ENCODE data around the gene TMEM225B.

The TMEM225B gene

DNA sequence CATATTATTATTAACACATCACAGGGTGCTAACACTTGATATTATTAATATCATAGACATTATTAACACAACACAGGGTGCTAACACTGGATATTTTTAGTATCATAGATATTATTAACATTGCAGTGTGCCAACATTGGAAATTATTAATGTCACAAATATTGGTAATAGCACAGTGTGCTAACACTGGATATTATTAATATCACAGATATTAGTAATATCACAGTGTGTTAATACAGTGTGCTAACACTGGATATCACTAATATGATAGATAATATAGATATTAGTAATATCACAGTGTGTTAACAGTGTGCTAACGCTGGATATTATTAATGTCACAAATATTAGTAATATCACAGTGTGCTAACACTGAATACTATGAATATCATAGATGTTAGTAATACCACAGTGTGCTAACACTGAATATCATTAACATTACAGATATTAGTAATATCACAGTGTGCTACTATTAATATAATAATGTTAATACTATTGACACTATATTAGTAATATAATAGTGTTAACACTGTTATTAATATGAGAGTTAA lies 1.6 kb upstream of the TMEM225B start:
- Mint-ChIP-seq H3K9me3 (no peaks in the 10 kb centered on the region), H3K36me3 (ENCODE audit: insufficient read depth) (no peaks in the 10 kb centered on the region), H3K27ac (no peak overlapping the region), H3K27me3 (no peaks in the 10 kb centered on the region), H3K4me1 (ENCODE audit: low read depth in 2 of 2) (no peaks in the 10 kb centered on the region), H3K4me3 (no peak overlapping the region)
- DNase-seq: no peak
- no peak for ATAC-seq (replicated peaks)

DNA sequence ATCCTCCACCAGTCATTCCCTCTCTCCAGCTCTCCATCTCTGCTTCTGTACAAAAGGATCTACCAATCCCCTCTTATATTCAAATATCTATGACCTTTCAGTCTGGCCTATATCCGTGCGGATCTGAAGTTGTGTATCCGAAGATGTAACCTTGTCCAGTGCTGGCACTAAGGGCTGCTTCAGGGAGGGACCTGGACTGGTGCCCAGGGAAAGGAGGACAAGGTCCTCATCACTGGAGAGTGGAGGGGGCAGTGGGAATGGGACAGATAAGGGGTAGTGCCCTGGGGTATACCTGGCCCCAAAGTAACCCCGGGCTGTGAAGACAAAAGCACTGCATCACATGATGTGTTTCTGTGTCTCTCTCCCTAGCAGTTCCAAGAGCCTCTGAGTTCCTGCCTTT lies 1.8 kb downstream of the TMEM225B start:
- Mint-ChIP-seq H3K4me3 (no peak overlapping the region), H3K4me1 (ENCODE audit: low read depth in 2 of 2) (no peaks in the 10 kb centered on the region), H3K27ac (no peak overlapping the region), H3K36me3 (ENCODE audit: insufficient read depth) (no peaks in the 10 kb centered on the region), H3K9me3 (no peaks in the 10 kb centered on the region), H3K27me3 (no peaks in the 10 kb centered on the region)
- ATAC-seq (replicated peaks) (no peak), DNase-seq (no peak)

DNA sequence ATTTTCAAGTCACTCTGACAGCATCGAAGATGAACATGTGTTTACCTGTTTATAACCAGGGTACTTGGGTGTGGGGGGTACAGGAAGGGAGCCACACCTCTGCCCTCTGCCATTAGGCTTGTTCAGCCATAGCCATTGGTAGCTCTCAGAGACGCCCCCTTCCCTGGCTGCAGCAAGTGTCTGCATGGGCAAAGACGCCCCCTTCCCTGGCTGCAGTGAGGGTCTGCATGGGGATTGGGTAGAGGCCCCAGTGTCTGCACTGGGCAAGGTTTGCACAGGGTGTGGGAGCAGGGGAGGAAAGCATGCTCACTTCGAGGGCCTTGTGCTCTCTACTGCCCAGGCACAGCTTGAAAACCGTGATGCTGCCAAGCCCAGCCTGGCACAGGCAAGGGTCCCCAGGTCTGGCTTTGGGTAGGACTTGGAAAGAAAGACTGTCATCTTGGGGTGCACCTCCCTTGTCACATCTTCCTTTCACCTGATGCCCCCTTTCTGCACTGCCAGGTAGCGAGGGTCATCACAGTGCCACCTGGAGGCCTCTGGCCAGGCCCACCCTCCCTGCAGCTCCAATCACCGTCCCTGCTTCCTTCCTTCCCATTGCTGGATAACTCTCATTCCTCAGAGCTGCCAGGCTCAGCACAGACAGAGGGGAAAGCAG lies 3.7 kb downstream of the TMEM225B start:
- no peaks in the 10 kb centered on the region for H3K27me3 Mint-ChIP-seq
- H3K9me3 Mint-ChIP-seq: no peaks in the 10 kb centered on the region
- H3K36me3 Mint-ChIP-seq (ENCODE audit: insufficient read depth): no peaks in the 10 kb centered on the region
- H3K27ac Mint-ChIP-seq: peak overlapping the region in 1 of 2 donors; percentile 41
- H3K4me3 Mint-ChIP-seq: no peak overlapping the region
- no peak for DNase-seq
- no peak for ATAC-seq (replicated peaks)
- H3K4me1 Mint-ChIP-seq (ENCODE audit: low read depth in 2 of 2): no peaks in the 10 kb centered on the region

DNA sequence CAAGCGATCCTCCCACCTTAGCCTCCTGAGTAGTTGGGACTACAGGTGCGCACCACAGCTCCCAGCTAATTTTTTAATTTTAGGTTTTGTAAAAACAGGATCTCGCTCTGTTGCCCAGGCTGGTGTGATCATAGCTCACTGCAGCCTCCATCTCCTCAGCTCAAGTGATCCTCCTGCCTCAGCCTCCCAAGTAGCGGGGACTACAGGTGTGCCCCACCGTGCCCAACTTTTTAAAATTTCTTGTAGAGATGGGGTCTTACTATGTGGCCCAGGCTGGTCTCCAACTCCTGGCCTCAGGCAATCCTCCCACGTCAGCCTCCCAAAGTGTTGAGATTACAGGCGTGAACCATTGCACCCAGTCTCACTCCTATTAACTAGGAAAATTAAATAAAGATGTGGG lies 7.5 kb downstream of the TMEM225B start:
- no peaks in the 10 kb centered on the region for H3K36me3 Mint-ChIP-seq (ENCODE audit: insufficient read depth)
- DNase-seq (no peak), ATAC-seq (replicated peaks) (no peak)
- no peaks in the 10 kb centered on the region for H3K9me3 Mint-ChIP-seq
- H3K4me1 Mint-ChIP-seq (ENCODE audit: low read depth in 2 of 2): no peaks in the 10 kb centered on the region
- H3K4me3 Mint-ChIP-seq: no peak overlapping the region
- no peak overlapping the region for H3K27ac Mint-ChIP-seq
- H3K27me3 Mint-ChIP-seq: peaks cover 0 to 9% of the 10 kb centered on the region in 2 donors

DNA sequence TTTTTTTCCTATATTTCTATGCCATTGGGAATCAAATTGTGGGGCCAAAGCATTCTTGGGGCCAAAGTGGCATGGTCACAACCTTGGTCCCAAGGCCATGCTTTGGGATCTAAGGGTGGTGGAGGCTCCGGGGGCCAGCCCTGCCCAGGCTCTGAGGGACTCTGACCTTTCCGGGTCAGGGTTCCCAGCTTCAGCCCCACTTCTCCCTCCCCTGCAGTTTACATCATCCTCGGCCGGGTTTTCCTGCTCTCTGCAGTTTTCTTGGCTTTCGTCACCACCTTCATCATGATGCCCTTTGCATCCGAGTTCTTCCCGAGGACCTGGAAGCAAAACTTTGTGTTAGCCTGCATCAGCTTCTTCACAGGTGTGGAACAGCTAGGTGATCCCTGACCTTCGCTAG lies 8.5 kb downstream of the TMEM225B start:
- no peak overlapping the region for H3K4me3 Mint-ChIP-seq
- no peak overlapping the region for H3K27ac Mint-ChIP-seq
- no peaks in the 10 kb centered on the region for H3K36me3 Mint-ChIP-seq (ENCODE audit: insufficient read depth)
- no peak for DNase-seq
- ATAC-seq (replicated peaks): no peak
- peaks cover 0 to 9% of the 10 kb centered on the region in 2 donors for H3K27me3 Mint-ChIP-seq
- H3K4me1 Mint-ChIP-seq (ENCODE audit: low read depth in 2 of 2): no peaks in the 10 kb centered on the region
- no peaks in the 10 kb centered on the region for H3K9me3 Mint-ChIP-seq

DNA sequence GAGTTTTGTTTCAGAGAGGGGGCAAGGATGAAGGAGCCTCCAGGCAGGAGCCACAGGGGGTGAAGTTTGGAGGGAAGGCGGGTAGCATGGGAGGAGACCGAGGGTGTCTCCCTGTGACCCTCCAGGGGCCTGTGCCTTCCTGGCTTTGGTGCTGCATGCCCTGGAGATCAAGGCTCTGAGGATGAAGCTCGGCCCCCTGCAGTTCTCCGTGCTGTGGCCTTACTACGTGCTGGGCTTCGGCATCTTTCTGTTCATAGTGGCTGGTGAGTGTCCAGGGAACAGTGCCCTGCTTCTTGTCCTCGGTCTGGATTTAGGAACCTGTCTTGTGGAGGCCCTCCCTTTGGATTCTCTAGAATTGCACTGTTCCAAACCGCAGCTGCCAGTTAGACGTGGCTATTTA lies 9.5 kb downstream of the TMEM225B start:
- Mint-ChIP-seq H3K4me1 (ENCODE audit: low read depth in 2 of 2) (no peaks in the 10 kb centered on the region), H3K27me3 (peaks cover 0 to 9% of the 10 kb centered on the region in 2 donors), H3K9me3 (no peaks in the 10 kb centered on the region), H3K4me3 (no peak overlapping the region), H3K27ac (no peak overlapping the region), H3K36me3 (ENCODE audit: insufficient read depth) (no peaks in the 10 kb centered on the region)
- no peak for ATAC-seq (replicated peaks)
- no peak for DNase-seq

DNA sequence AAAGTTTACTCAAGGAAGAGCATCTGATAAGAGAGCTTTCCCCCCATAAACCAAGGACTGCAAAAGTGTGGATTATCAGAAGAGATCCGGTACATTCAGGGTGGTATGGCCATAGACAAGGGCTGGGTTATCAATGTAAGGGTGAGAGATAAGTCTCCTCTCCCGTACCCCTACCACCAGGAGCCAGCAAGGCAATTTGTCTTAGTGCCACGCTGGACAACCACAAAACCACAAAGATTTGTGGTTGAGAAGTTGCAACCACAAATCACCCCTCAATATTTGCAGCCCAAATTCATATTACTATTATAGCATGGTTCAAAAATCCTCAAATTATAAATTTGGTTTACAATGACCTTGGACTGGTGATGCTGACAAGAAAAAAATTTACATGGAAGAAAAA lies 16.4 kb downstream of the TMEM225B start:
- no peak for ATAC-seq (replicated peaks)
- Mint-ChIP-seq H3K9me3 (no peaks in the 10 kb centered on the region), H3K27ac (no peak overlapping the region), H3K27me3 (peaks cover 0 to 9% of the 10 kb centered on the region in 2 donors), H3K4me3 (no peak overlapping the region), H3K4me1 (ENCODE audit: low read depth in 2 of 2) (peaks cover 27 to 40% of the 10 kb centered on the region in 2 donors), H3K36me3 (ENCODE audit: insufficient read depth) (peaks cover 18% of the 10 kb centered on the region)
- DNase-seq: no peak

DNA sequence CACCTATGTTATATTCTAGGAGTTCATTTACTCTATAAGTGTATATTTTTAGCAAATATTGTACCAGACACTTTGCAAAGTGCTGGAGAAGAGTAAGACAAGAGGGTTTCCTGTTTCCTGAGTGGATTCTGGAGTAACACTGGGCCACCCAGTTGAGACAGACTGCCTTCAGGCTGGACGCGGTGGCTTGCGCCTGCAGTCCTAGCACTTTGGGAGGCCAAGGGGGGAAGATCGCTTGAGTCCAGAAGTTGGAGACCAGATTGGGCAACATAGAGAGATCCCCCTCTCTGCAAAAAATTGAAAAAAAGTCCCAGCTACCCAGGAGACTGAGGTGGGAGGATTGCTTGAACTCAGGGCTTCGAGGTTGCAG lies 17.9 kb downstream of the TMEM225B start:
- ATAC-seq (replicated peaks): no peak
- DNase-seq: no peak
- H3K27ac Mint-ChIP-seq: peak overlapping the region; percentile 92 to 95

DNA sequence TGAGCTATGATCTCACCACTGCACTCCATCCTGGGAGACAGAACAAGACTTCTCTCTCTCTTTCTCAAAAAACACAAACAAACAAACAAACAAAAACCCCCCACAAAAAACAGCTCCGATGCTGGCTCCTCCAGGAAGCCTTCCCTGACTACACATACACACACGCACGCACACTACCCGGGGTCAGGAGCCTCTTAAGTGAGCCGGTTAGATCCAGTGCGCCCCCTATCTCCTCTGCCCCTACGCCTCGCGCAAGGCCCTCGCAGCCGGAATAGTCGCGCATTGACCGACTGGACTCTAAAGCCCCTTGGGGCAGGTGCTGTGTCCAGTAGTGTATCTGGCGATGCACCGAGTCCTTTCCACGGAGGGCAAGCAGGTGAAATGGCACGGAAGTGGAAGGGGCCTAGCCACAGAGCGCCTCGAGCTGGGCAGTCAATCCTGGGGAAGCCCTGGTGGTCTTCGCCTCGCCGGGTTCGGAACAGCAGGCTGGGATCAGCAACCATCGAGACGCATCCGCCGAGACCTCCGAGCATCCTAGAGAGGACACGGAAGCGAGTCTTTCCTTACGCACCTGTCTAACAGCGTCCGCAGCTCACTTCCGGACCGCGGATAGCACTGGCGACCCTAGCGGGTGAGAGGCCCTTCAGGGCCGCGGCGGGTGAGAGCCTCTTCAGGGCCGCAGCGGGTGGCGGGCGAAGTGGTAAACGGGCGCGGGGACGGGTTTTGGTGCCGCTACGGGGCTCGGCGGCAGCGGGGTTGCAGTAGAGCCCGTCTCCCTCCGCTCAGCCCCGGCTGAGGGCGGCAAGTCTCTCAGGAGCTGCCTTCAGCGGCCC lies 18.5 kb downstream of the TMEM225B start, which contains the start of gene ZSCAN25:
Gene ZSCAN25 (plus strand): TSS at position 588 of the 833 bp plus-strand sequence. CDS start 2,661 bp downstream, outside the sequence.
- ATAC-seq (replicated peaks) (peak; percentile 97), DNase-seq (peak; percentile 77 to 79 (median 79))
- Mint-ChIP-seq H3K4me3 (peak within 1 kb of the TSS; percentile 96), H3K9me3 (no peaks in the 10 kb centered on the region), H3K36me3 (ENCODE audit: insufficient read depth) (peaks cover 37% of the 10 kb centered on the region), H3K27me3 (no peaks in the 10 kb centered on the region), H3K27ac (peak within 1 kb of the TSS; percentile 92 to 95), H3K4me1 (ENCODE audit: low read depth in 2 of 2) (peaks cover 31 to 43% of the 10 kb centered on the region in 2 donors)

More for the DNA sequence above, 17.9 kb downstream of the TMEM225B start:
- peaks cover 31% of the 10 kb centered on the region for H3K36me3 Mint-ChIP-seq (ENCODE audit: insufficient read depth)
- H3K9me3 Mint-ChIP-seq: no peaks in the 10 kb centered on the region
- peak overlapping the region; percentile 96 for H3K4me3 Mint-ChIP-seq
- no peaks in the 10 kb centered on the region for H3K27me3 Mint-ChIP-seq
- H3K4me1 Mint-ChIP-seq (ENCODE audit: low read depth in 2 of 2): peaks cover 31 to 43% of the 10 kb centered on the region in 2 donors

DNA sequence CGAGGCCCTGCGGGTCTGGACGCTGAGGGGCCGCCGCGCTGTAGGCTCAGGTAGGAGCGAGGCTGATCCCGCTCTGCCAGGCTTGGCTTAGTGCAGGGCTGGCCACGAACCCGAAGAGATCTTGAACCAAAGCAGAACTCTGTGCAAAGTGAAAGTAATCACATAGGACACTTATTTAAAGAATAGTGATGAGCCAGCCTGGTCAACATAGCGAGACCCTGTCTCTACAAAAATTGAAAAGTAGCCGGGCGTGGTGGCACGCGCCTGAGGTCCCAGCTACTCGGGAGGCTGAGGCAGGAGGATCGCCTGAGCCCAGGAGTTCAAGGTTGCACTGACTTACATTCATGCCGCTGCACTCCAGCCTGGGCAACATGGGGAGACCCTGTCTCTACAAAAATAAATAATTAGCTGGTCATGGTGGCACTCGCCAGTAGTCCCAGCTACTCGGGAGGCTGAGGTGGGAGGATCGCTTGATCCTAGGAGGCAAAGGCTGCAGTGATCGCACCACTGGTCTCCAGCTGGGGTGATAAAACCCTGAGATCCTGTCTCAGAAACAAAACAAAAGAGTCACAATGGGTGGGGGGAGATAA lies 19.2 kb downstream of the TMEM225B start:
- peaks cover 31 to 43% of the 10 kb centered on the region in 2 donors for H3K4me1 Mint-ChIP-seq (ENCODE audit: low read depth in 2 of 2)
- ATAC-seq (replicated peaks) (no peak), DNase-seq (no peak)
- H3K27ac Mint-ChIP-seq: peak overlapping the region; percentile 92 to 95
- H3K36me3 Mint-ChIP-seq (ENCODE audit: insufficient read depth): peaks cover 43% of the 10 kb centered on the region
- peak overlapping the region; percentile 96 for H3K4me3 Mint-ChIP-seq
- H3K27me3 Mint-ChIP-seq: no peaks in the 10 kb centered on the region
- no peaks in the 10 kb centered on the region for H3K9me3 Mint-ChIP-seq

DNA sequence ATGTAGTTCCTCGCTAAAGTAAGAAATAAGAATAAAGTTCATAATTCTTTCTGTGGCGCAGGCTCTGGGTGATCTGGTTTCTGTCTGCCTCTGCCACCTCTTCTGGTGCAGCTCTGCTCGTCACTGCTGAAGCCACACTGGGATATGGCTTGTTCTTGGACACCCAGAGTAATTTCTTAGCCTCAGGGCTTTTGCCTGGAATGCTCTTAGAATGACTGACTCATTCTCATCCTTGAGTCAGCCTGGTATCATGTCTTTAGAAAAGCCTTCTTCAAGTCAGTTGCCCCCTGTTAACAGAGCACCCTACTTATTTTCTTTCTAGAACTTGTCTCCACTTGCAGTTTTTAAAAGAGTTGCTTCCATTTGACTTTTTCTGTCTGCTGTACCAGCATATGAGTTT lies 20.7 kb downstream of the TMEM225B start:
- Mint-ChIP-seq H3K4me3 (peak overlapping the region in 1 of 2 donors; percentile 19), H3K9me3 (no peaks in the 10 kb centered on the region), H3K27ac (peak overlapping the region; percentile 92 to 95), H3K4me1 (ENCODE audit: low read depth in 2 of 2) (peaks cover 40 to 51% of the 10 kb centered on the region in 2 donors), H3K27me3 (no peaks in the 10 kb centered on the region), H3K36me3 (ENCODE audit: insufficient read depth) (peaks cover 54% of the 10 kb centered on the region)
- no peak for ATAC-seq (replicated peaks)
- DNase-seq: no peak

DNA sequence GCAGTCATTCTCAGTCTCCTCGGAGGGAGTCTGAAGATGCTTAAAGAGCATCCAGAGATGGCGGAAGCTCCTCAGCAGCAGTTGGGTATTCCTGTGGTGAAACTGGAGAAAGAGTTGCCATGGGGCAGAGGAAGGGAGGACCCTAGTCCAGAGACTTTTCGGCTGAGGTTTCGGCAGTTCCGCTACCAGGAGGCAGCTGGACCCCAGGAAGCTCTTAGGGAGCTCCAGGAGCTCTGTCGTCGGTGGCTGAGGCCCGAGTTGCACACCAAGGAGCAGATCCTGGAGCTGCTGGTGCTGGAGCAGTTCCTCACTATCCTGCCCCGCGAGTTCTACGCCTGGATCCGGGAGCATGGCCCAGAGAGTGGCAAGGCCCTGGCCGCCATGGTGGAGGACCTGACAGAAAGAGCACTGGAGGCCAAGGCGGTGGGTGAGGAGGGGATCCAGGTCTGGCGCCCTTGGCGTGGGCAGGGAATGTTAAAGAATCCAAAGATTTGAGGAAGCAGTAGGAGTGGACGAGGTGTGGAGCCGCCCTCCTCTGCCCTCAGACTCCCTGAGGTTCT lies 21.6 kb downstream of the TMEM225B start:
- no peak for DNase-seq
- Mint-ChIP-seq H3K9me3 (no peaks in the 10 kb centered on the region), H3K36me3 (ENCODE audit: insufficient read depth) (peaks cover 64% of the 10 kb centered on the region), H3K27ac (peak overlapping the region; percentile 92 to 95), H3K27me3 (no peaks in the 10 kb centered on the region), H3K4me1 (ENCODE audit: low read depth in 2 of 2) (peaks cover 50 to 60% of the 10 kb centered on the region in 2 donors), H3K4me3 (no peak overlapping the region)
- no peak for ATAC-seq (replicated peaks)

DNA sequence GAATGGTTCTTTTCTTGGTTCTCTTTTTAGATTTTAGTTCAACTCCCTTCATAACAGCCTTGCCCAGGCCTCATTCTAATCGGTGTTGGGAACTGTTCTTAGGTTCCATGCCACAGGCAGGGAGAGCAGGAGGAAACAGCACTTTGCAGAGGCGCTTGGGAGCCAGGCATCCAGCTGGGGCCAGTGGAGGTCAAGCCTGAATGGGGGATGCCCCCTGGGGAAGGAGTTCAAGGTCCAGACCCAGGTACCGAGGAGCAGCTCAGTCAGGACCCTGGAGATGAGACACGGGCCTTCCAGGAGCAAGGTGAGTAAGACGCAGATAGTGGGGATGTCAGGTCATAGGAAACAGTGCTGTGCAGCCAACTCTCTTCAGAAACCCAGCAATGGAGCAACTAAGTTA lies 23.2 kb downstream of the TMEM225B start:
- Mint-ChIP-seq H3K36me3 (ENCODE audit: insufficient read depth) (peaks cover 67% of the 10 kb centered on the region), H3K9me3 (no peaks in the 10 kb centered on the region), H3K27ac (peak overlapping the region in 1 of 2 donors; percentile 39), H3K27me3 (no peaks in the 10 kb centered on the region), H3K4me1 (ENCODE audit: low read depth in 2 of 2) (peaks cover 61 to 67% of the 10 kb centered on the region in 2 donors), H3K4me3 (no peak overlapping the region)
- DNase-seq: no peak
- no peak for ATAC-seq (replicated peaks)

All from effector memory CD8-positive, alpha-beta T cell (primary cell).